ENCODE measurements around the gene USP15. TPM values are rescaled to one million over a fixed set of nuclear protein-coding genes. Genes with fewer than 3 reads are reported as not detected.

USP15 gene
- total RNA-seq, 1 donor from 2014 or later, result 50.9 TPM

DNA sequence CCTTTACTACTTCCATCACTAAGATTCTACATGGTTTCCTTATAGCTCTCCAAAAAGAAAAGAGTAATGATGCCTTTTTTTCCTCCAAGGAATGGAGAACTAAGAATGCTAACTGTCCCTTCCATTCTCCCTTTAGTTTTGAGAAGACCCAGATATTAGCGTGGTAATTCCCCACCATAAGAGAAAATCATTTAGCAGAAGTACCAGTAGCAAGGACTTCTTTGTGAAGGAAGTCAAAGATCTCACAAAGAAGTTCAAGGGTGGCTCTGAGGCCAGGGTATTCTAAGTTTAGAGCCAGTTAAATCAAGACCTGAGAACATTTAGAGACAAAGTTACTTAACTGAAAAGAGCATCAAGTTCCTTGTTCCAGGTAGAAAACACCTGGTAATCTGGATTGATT is 7.3 kb downstream of the USP15 start:
- TF ChIP-seq, protein P1, sequence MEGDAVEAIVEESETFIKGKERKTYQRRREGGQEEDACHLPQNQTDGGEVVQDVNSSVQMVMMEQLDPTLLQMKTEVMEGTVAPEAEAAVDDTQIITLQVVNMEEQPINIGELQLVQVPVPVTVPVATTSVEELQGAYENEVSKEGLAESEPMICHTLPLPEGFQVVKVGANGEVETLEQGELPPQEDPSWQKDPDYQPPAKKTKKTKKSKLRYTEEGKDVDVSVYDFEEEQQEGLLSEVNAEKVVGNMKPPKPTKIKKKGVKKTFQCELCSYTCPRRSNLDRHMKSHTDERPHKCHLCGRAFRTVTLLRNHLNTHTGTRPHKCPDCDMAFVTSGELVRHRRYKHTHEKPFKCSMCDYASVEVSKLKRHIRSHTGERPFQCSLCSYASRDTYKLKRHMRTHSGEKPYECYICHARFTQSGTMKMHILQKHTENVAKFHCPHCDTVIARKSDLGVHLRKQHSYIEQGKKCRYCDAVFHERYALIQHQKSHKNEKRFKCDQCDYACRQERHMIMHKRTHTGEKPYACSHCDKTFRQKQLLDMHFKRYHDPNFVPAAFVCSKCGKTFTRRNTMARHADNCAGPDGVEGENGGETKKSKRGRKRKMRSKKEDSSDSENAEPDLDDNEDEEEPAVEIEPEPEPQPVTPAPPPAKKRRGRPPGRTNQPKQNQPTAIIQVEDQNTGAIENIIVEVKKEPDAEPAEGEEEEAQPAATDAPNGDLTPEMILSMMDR (IDR thresholded peaks at IDR 0.05; ENCODE audit: unreplicated experiment), result no peak
- Mint-ChIP-seq H3K27me3 (ENCODE audit: low read depth) (no peaks in the 10 kb centered on the region), H3K36me3 (no peaks in the 10 kb centered on the region), H3K4me1 (peaks cover 20% of the 10 kb centered on the region), H3K4me3 (no peak overlapping the region), H3K9me3 (no peaks in the 10 kb centered on the region), H3K27ac (no peak overlapping the region)
- DNase-seq (ENCODE audit: low spot score in 2 of 2, unreplicated experiment in 2 of 2), result no peak

DNA sequence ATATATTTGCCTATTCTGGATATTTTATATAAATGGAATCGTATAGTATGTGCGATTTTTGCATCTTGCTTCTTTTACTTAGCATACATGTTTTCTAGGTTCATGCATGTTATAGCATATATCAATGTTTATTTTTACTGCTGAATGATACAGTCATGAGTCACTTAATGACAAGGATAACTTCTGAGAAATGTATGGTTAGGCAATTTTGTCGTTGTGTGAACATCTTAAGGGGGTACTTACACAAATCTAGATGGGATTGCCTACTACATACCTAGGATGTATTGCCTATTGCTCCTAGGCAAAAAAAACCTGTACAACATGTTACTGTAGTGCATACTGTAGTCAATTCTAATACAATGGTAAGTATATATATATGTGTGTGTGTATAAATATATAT is 8.8 kb downstream of the USP15 start:
- H3K36me3 Mint-ChIP-seq, result no peaks in the 10 kb centered on the region
- H3K4me1 Mint-ChIP-seq, result peaks cover 20% of the 10 kb centered on the region
- DNase-seq (ENCODE audit: low spot score in 2 of 2, unreplicated experiment in 2 of 2), result no peak
- no peaks in the 10 kb centered on the region for H3K9me3 Mint-ChIP-seq
- no peak overlapping the region for H3K27ac Mint-ChIP-seq
- H3K27me3 Mint-ChIP-seq (ENCODE audit: low read depth), result no peaks in the 10 kb centered on the region
- no peak overlapping the region for H3K4me3 Mint-ChIP-seq
- TF ChIP-seq, protein P1 (IDR thresholded peaks at IDR 0.05; ENCODE audit: unreplicated experiment), result no peak

DNA sequence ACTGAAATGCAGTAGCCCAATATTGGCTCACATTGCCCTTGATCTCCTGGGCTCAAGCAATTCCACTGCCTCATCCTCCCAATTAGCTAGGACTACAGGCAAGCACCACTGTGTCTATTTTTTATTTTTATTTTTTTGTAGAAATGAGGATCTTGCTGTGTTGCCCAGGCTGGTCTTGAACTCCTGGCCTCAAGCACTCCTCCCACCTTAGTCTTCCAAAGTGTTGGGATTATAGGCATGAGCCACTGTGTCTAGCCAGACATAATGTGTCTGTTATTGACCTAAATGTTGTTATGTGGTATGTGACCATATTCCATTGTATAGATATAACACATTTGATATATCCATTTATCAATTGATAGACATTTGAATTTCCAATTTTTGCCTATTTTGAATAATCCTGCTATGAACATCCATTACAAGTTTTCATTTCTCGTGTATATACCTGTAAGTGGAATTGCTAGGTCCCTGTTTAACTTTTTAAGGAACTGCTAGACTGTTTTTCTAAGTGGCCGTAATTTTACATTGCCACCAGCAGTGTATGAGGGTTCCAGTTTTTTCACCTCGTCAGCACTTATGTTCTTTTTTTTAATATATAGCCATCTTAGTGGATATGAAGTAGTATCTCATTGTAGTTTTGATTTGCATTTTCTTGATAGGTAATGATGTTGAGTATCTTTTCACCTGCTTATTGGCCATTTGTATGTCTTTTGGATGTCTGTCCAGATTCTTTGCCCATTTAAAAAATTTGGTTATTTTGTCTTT is 9.4 kb downstream of the USP15 start:
- TF ChIP-seq, protein P1 (IDR thresholded peaks at IDR 0.05; ENCODE audit: unreplicated experiment), result no peak
- no peaks in the 10 kb centered on the region for H3K27me3 Mint-ChIP-seq (ENCODE audit: low read depth)
- DNase-seq (ENCODE audit: low spot score in 2 of 2, unreplicated experiment in 2 of 2), result no peak
- H3K36me3 Mint-ChIP-seq, result no peaks in the 10 kb centered on the region
- H3K4me3 Mint-ChIP-seq, result no peak overlapping the region
- no peak overlapping the region for H3K27ac Mint-ChIP-seq
- H3K9me3 Mint-ChIP-seq, result no peaks in the 10 kb centered on the region
- peaks cover 20% of the 10 kb centered on the region for H3K4me1 Mint-ChIP-seq

DNA sequence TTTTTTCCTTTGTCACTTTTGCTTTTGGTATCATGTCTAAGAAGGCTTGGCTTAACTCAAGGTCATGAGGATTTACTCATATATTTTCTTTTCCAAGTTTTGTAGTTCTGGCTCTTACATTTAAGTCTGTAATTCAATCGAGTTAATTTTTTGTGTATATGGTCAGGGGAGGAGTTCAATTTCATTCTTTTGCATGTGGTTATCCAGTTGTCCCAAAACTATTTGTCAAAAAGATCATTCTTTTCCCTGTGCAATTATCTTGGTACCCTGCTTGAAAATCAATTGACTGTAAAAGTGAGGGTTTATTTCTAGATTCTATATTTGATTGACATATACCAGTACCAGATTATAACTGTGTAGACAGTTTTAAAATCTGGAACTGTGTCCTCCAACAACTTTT is 10.2 kb downstream of the USP15 start:
- TF ChIP-seq, protein P1 (IDR thresholded peaks at IDR 0.05; ENCODE audit: unreplicated experiment), result no peak
- Mint-ChIP-seq H3K27ac (no peak overlapping the region), H3K27me3 (ENCODE audit: low read depth) (no peaks in the 10 kb centered on the region), H3K36me3 (no peaks in the 10 kb centered on the region), H3K4me1 (peaks cover 20% of the 10 kb centered on the region), H3K9me3 (no peaks in the 10 kb centered on the region), H3K4me3 (no peak overlapping the region)
- DNase-seq (ENCODE audit: low spot score in 2 of 2, unreplicated experiment in 2 of 2), result no peak

DNA sequence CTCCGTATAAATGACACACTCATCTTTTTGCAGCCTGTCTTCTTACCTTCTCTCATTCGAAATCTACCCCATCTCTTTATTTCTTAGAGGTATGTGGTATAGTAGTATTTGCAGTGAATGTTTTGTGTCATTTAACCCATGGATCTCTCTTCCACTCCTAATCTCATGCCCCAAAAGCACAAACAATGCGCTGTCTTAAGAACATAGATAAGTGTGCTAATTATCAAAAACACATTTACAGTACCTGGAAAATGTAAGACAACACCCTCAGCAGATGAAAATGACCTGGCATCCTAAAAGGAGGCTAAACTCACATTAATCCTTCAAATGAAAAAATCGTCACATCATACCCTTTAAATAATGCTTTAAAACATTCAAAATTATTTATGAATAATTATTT is 10.7 kb downstream of the USP15 start:
- DNase-seq (ENCODE audit: low spot score in 2 of 2, unreplicated experiment in 2 of 2), result no peak
- TF ChIP-seq, protein P1 (IDR thresholded peaks at IDR 0.05; ENCODE audit: unreplicated experiment), result no peak
- Mint-ChIP-seq H3K4me3 (no peak overlapping the region), H3K27ac (no peak overlapping the region), H3K9me3 (no peaks in the 10 kb centered on the region), H3K27me3 (ENCODE audit: low read depth) (no peaks in the 10 kb centered on the region), H3K4me1 (peaks cover 20% of the 10 kb centered on the region), H3K36me3 (no peaks in the 10 kb centered on the region)

All from mesothelial cell of epicardium (in vitro differentiated cells).